Activated CD4-positive, alpha-beta T cell treated with anti-CD3 and anti-CD28 coated beads, Interleukin-2, amount 10 ng/mL, durations not matched to agents 7 days and 5 days (primary cell): Measurements from ENCODE around the gene POU4F3. TPM values are rescaled to one million over a fixed set of nuclear protein-coding genes. Genes with fewer than 3 reads are reported as not detected.
"Not testable (repeated sequence)": the region's sequence is repeated elsewhere in the genome, so short reads cannot be mapped to it uniquely, and the experiment has no call there.

Experiments
- CTCF ChIA-PET: fragments of 350-600 bp; sonication (Branson Sonifier 250); formaldehyde crosslinking; loops from one replicate; lab custom pipeline; 2021; ENCODE audit warnings: antibody characterized with exemption; lab: Charles Lee
- POLR2A ChIA-PET: fragments of 350-600 bp; sonication (Branson Sonifier 250); formaldehyde crosslinking; loops from one replicate; lab custom pipeline; 2021; ENCODE audit warnings: antibody characterized with exemption; lab: Charles Lee
- DNase-seq: peaks from one replicate; pipeline ENCODE4 v3.0.0-alpha.2; 2020
- H3K27ac Mint-ChIP-seq: one replicate; pipeline ENCODE4 v1.8.0; 2021; ENCODE audit warnings: mild to moderate bottlenecking, moderate library complexity, mixed read lengths
- H3K27me3 Mint-ChIP-seq: one replicate; pipeline ENCODE4 v1.8.0; 2021; ENCODE audit warnings: mixed read lengths
- H3K36me3 Mint-ChIP-seq: one replicate; pipeline ENCODE4 v1.8.0; 2021; ENCODE audit warnings: low read depth, mixed read lengths
- H3K4me1 Mint-ChIP-seq: one replicate; pipeline ENCODE4 v1.8.0; 2021; ENCODE audit warnings: mixed read lengths
- H3K4me3 Mint-ChIP-seq: one replicate; pipeline ENCODE4 v1.8.0; 2021; ENCODE audit warnings: mild to moderate bottlenecking, moderate library complexity, mixed read lengths
- H3K9me3 Mint-ChIP-seq: one replicate; pipeline ENCODE4 v1.8.0; 2021; ENCODE audit warnings: mixed read lengths
- total RNA-seq, 2 experiments: library from RNA; stranded (reverse); gene quantifications; one replicate each; pipeline ENCODE4 v1.2.3, GENCODE V29; 2021

POU4F3 gene, protein sequence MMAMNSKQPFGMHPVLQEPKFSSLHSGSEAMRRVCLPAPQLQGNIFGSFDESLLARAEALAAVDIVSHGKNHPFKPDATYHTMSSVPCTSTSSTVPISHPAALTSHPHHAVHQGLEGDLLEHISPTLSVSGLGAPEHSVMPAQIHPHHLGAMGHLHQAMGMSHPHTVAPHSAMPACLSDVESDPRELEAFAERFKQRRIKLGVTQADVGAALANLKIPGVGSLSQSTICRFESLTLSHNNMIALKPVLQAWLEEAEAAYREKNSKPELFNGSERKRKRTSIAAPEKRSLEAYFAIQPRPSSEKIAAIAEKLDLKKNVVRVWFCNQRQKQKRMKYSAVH
- total RNA-seq = under 1 TPM; 0.10 to 0.17 TPM

GRCh38 chr5:146338774-146339714, at the start of gene POU4F3:
Gene POU4F3, plus strand, starts transcription at chr5:146338839. Its CDS starts 274 bp downstream, at chr5:146339113.
- no peaks in the 10 kb centered on the region for H3K36me3 Mint-ChIP-seq
- ChIA-PET CTCF (interaction anchor here (0.5 to 1.0 kb wide), 2 partner anchors 22 to 199 kb away, joined by 3 to 4 read pairs; no protein-coding TSS in a partner anchor), POLR2A (no interaction called here)
- no peaks in the 10 kb centered on the region for H3K9me3 Mint-ChIP-seq
- peaks cover 3% of the 10 kb centered on the region for H3K4me1 Mint-ChIP-seq
- DNase-seq = no peak
- H3K27me3 Mint-ChIP-seq = peaks cover 92% of the 10 kb centered on the region
- peak within 1 kb of the TSS; percentile 11 for H3K4me3 Mint-ChIP-seq
- H3K27ac Mint-ChIP-seq = peak within 1 kb of the TSS; percentile 50

- no peak overlapping the region for H3K4me3 Mint-ChIP-seq
- ChIA-PET POLR2A (no interaction called here), CTCF (interaction anchor here (0.6 kb wide), 1 partner anchor 1862 kb away, joined by 3 read pairs; no protein-coding TSS in a partner anchor)
- H3K27me3 Mint-ChIP-seq = no peaks in the 10 kb centered on the region
- peaks cover 11% of the 10 kb centered on the region for H3K36me3 Mint-ChIP-seq
- H3K9me3 Mint-ChIP-seq = no peaks in the 10 kb centered on the region
- no peaks in the 10 kb centered on the region for H3K4me1 Mint-ChIP-seq
- no peak overlapping the region for H3K27ac Mint-ChIP-seq
- no peak for DNase-seq
Measured at GRCh38 chr5:146290318-146290717, 48.3 kb upstream of the POU4F3 start.

- no peak overlapping the region for H3K4me3 Mint-ChIP-seq
- ChIA-PET CTCF (interaction anchor here (0.7 kb wide), 1 partner anchor 222 kb away, joined by 3 read pairs; no protein-coding TSS in a partner anchor), POLR2A (no interaction called here)
- H3K27me3 Mint-ChIP-seq = no peaks in the 10 kb centered on the region
- H3K36me3 Mint-ChIP-seq = peaks cover 7% of the 10 kb centered on the region
- peak; percentile 28 for DNase-seq
- no peaks in the 10 kb centered on the region for H3K4me1 Mint-ChIP-seq
- no peak overlapping the region for H3K27ac Mint-ChIP-seq
- H3K9me3 Mint-ChIP-seq = no peaks in the 10 kb centered on the region
Measured at GRCh38 chr5:146291421-146292074, 47.1 kb upstream of the POU4F3 start.

DNA sequence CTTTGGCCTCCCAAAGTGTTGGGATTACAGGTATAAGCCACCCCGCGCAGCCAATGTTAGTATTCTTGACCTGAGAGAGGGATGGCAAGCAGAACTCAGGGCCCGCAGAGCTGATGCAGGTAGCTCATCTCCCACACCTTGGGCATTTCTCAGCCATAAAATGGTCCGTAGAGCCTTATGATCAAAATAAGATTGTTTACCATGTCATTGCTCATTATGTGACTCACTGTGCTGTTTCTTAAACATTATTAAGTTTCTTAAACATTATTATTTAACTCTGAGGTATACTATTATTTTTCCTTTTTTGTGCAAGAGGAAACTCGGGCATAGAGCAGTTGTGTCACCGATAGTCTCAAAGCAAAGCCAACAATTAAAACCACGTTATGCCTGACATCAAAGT, 42.4 kb upstream of the POU4F3 start:
- ChIA-PET CTCF (interaction anchor here (0.5 to 0.8 kb wide), 2 partner anchors 150 to 204 kb away, joined by 3 to 4 read pairs; no protein-coding TSS in a partner anchor), POLR2A (no interaction called here)
- Mint-ChIP-seq H3K36me3 (no peaks in the 10 kb centered on the region), H3K27me3 (peaks cover 2% of the 10 kb centered on the region), H3K27ac (no peak overlapping the region), H3K4me1 (no peaks in the 10 kb centered on the region), H3K9me3 (no peaks in the 10 kb centered on the region), H3K4me3 (no peak overlapping the region)
- DNase-seq = no peak

- H3K36me3 Mint-ChIP-seq, POLR2A ChIA-PET, DNase-seq, H3K4me3 Mint-ChIP-seq, H3K27me3 Mint-ChIP-seq, H3K9me3 Mint-ChIP-seq, CTCF ChIA-PET, H3K4me1 Mint-ChIP-seq, H3K27ac Mint-ChIP-seq: not testable (repeated sequence)
Measured at GRCh38 chr5:146298920-146299319, 39.7 kb upstream of the POU4F3 start.

- POLR2A ChIA-PET = no interaction called here
- CTCF ChIA-PET = no interaction called here
- peaks cover 20% of the 10 kb centered on the region for H3K27me3 Mint-ChIP-seq
- no peaks in the 10 kb centered on the region for H3K9me3 Mint-ChIP-seq
- H3K36me3 Mint-ChIP-seq = no peaks in the 10 kb centered on the region
- no peak overlapping the region for H3K27ac Mint-ChIP-seq
- no peak overlapping the region for H3K4me3 Mint-ChIP-seq
- no peak for DNase-seq
- H3K4me1 Mint-ChIP-seq = no peaks in the 10 kb centered on the region
Measured at GRCh38 chr5:146301626-146302025, 37.0 kb upstream of the POU4F3 start.

DNA sequence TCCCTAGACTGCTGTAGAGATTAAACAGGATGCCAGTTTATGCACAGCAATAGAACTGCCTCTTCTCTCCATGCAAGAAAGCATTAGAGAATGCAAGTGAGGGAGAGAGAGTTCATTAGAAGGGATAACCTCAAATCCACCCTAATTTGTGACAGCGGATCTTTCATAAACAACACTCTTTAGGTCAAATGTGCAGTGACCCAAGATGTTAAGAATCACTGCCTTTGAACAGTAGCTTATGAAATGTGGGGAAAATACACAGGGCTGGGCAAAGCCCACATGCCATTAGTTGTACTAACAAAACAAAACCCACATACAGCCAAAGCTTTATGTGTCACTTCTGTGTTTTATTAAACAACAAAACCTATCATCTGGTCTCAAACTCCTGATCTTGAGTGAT, 36.2 kb upstream of the POU4F3 start:
- Mint-ChIP-seq H3K4me1 (no peaks in the 10 kb centered on the region), H3K36me3 (no peaks in the 10 kb centered on the region), H3K27ac (no peak overlapping the region), H3K27me3 (peaks cover 22% of the 10 kb centered on the region), H3K4me3 (no peak overlapping the region), H3K9me3 (no peaks in the 10 kb centered on the region)
- ChIA-PET CTCF (no interaction called here), POLR2A (no interaction called here)
- DNase-seq = no peak

DNA sequence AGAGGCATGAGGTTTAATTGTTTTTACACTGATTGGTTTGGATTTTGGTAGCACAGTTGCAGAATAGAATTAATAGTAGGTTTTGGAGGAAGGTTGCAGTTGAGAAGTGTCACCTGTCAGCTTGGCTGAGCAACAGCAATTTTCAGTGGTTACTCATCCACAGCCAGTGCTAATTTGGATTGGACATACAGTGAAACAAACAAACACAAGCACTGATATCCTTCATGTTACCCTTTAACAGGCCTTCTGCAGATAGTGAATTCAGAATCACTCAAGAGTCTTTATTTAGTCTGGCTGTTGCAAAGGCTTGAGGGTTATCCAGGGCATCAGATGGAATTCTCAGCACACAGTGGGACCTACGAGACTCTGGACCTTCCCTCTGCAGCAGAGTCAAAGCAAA, 31.8 kb upstream of the POU4F3 start:
- Mint-ChIP-seq H3K27me3 (peaks cover 19% of the 10 kb centered on the region), H3K4me1 (no peaks in the 10 kb centered on the region), H3K9me3 (no peaks in the 10 kb centered on the region), H3K27ac (no peak overlapping the region), H3K4me3 (no peak overlapping the region), H3K36me3 (no peaks in the 10 kb centered on the region)
- DNase-seq = no peak
- POLR2A ChIA-PET = no interaction called here
- CTCF ChIA-PET = no interaction called here

GRCh38 chr5:146307796-146308195, 30.8 kb upstream of the POU4F3 start:
- no peak for DNase-seq
- CTCF ChIA-PET = interaction anchor here (0.6 kb wide), 1 partner anchor 123 kb away, joined by 3 read pairs; no protein-coding TSS in a partner anchor
- POLR2A ChIA-PET = no interaction called here

DNA sequence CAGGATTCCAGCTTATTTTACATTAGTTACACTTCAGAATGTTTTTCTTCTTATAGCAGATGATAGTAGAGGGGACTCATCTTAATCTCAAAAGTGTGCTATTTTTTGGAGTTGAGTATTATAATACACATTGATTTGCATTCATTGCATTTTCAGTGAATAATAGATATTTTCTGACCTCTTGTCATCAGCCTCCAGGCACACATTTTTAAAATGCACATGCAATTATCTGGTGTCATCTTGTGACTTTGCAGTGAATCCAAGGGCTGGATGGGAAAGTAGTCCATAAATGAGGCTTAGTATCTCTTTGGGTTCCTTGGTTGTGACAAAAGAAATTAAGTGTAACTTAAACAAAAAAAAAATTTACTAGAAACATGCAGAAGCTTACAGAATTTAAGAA, 28.1 kb upstream of the POU4F3 start:
- H3K4me1 Mint-ChIP-seq = no peaks in the 10 kb centered on the region
- H3K9me3 Mint-ChIP-seq = no peaks in the 10 kb centered on the region
- H3K36me3 Mint-ChIP-seq = no peaks in the 10 kb centered on the region
- H3K27ac Mint-ChIP-seq = no peak overlapping the region
- peaks cover 26% of the 10 kb centered on the region for H3K27me3 Mint-ChIP-seq
- no peak for DNase-seq
- POLR2A ChIA-PET = no interaction called here
- CTCF ChIA-PET = interaction anchor here (1.0 kb wide), 1 partner anchor 13 kb away, joined by 3 read pairs; no protein-coding TSS in a partner anchor
- no peak overlapping the region for H3K4me3 Mint-ChIP-seq

More at GRCh38 chr5:146307796-146308195, 30.8 kb upstream of the POU4F3 start:
- Mint-ChIP-seq H3K4me1 (no peaks in the 10 kb centered on the region), H3K9me3 (no peaks in the 10 kb centered on the region), H3K4me3 (no peak overlapping the region), H3K27me3 (peaks cover 23% of the 10 kb centered on the region), H3K36me3 (no peaks in the 10 kb centered on the region), H3K27ac (no peak overlapping the region)

DNA sequence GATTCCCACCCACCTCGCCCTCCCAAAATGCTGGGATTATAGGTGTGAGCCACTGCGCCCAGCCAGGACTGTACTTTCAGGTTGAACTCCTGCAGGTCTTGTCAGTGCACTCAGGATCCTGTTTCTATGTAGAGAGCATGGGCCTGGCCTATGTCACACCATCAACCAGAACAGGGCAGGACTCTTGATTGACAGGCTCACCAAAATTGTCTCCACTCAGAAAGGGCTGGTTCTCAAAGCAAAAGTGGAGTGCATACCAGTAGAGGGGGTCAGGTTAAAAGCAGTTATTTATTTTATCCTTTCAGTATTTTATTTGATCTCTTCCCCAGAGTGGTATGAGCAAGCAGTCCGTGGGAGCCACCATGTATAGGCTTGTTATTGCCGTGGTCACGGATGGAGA, 27.4 kb upstream of the POU4F3 start:
- Mint-ChIP-seq H3K4me3 (no peak overlapping the region), H3K27me3 (peaks cover 19% of the 10 kb centered on the region), H3K27ac (no peak overlapping the region), H3K4me1 (no peaks in the 10 kb centered on the region), H3K36me3 (no peaks in the 10 kb centered on the region), H3K9me3 (no peaks in the 10 kb centered on the region)
- POLR2A ChIA-PET = no interaction called here
- no peak for DNase-seq
- CTCF ChIA-PET = no interaction called here

DNA sequence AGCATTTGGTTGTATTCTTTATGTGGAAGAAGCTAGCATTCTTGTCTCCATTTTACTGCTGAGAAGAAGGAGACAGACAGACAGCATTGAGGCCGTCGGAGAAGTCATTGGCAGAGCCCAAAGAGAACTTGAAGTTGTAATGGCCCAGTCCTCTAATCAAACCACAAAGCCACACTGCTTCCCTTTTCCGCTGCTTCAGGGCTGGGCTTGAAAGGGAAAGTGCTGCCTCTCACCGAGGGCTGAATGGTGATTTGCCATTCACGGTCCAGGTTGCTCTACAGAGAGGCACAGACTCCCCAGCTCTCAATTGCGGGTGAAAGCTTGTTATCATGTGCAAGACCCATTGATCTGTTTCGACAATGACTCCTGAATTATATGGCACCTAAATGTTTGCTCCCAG, 25.6 kb upstream of the POU4F3 start:
- H3K36me3 Mint-ChIP-seq = no peaks in the 10 kb centered on the region
- peaks cover 16% of the 10 kb centered on the region for H3K27me3 Mint-ChIP-seq
- ChIA-PET CTCF (interaction anchor here (0.6 kb wide), 1 partner anchor 1335 kb away, joined by 5 read pairs; no protein-coding TSS in a partner anchor), POLR2A (interaction anchor here (0.7 kb wide), 1 partner anchor 446 kb away, joined by 4 read pairs; no protein-coding TSS in a partner anchor)
- no peaks in the 10 kb centered on the region for H3K9me3 Mint-ChIP-seq
- no peaks in the 10 kb centered on the region for H3K4me1 Mint-ChIP-seq
- H3K4me3 Mint-ChIP-seq = no peak overlapping the region
- DNase-seq = no peak
- H3K27ac Mint-ChIP-seq = no peak overlapping the region
